Ishikawa (cell line): ENCODE results near the gene MBLAC2.

Experiments used
- CEBPB ChIP-seq: IDR thresholded peaks from 2 replicates; pipeline ENCODE4 v1.6.1; 2012
- CREB1 ChIP-seq: IDR thresholded peaks from 2 replicates; pipeline ENCODE4 v1.6.1; 2012; ENCODE audit warnings: low read depth
- EGR1 ChIP-seq: IDR thresholded peaks from 2 replicates; pipeline ENCODE4 v1.6.1; 2012
- EP300 ChIP-seq: IDR thresholded peaks from 2 replicates; pipeline ENCODE4 v1.6.1; 2012; ENCODE audit warnings: borderline replicate concordance
- FOXM1 ChIP-seq: IDR thresholded peaks from 2 replicates; pipeline ENCODE4 v1.6.1; 2012; ENCODE audit warnings: low read depth, borderline replicate concordance
- MAX ChIP-seq: IDR thresholded peaks from 2 replicates; pipeline ENCODE4 v1.6.1; 2012
- NFIC ChIP-seq: IDR thresholded peaks from 2 replicates; pipeline ENCODE4 v1.6.1; 2012
- RAD21 ChIP-seq: IDR thresholded peaks from 2 replicates; pipeline ENCODE4 v1.6.1; 2012; ENCODE audit warnings: low read depth
- TAF1 ChIP-seq: IDR thresholded peaks from 2 replicates; pipeline ENCODE4 v1.6.1; 2012; ENCODE audit warnings: low read depth, mild to moderate bottlenecking
- TCF12 ChIP-seq: IDR thresholded peaks from 2 replicates; pipeline ENCODE4 v1.6.1; 2012; ENCODE audit warnings: low read depth
- TEAD4 ChIP-seq: IDR thresholded peaks from 2 replicates; pipeline ENCODE4 v1.6.1; 2012
- YY1 ChIP-seq: IDR thresholded peaks from 2 replicates; pipeline ENCODE4 v1.6.1; 2012; ENCODE audit warnings: low read depth
- ZBTB7A ChIP-seq: IDR thresholded peaks from 2 replicates; pipeline ENCODE4 v1.6.1; 2012; ENCODE audit warnings: low read depth
- TF ChIP-seq, protein P1 (sequence below): IDR thresholded peaks from 2 replicates; pipeline ENCODE4 v1.6.1; 2012; ENCODE audit warnings: low read depth, mild to moderate bottlenecking
- TF ChIP-seq, protein P2 (sequence below): IDR thresholded peaks from 2 replicates; pipeline ENCODE4 v1.6.1; 2012

MBLAC2 gene

DNA sequence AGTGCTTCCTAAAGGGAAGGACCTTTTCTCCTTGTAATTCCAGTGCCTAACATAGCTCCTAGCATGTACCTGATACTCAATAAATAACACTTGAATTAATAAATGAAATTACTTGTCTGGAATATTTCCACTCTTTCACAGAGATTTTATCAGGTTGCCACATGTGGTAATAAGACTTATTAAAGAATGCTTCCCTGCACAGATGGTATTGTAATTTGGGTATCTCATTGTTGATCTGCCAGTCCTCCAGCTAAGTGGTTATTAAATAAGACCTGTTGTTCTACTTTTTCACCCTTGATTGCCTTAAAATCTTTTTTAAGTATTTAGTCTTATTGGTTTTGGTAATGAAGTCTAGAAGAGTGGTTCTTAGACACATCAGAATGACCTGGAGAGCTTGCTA is 36.9 kb downstream of the MBLAC2 start:
- TF ChIP-seq TCF12: no peak
- TF ChIP-seq CEBPB: no peak
- TF ChIP-seq EGR1: no peak
- TF ChIP-seq ZBTB7A: no peak
- no peak for TF ChIP-seq MAX
- TF ChIP-seq CREB1: no peak
- no peak for TF ChIP-seq YY1
- no peak for TF ChIP-seq RAD21
- no peak for TF ChIP-seq TEAD4
- TF ChIP-seq, protein P1, sequence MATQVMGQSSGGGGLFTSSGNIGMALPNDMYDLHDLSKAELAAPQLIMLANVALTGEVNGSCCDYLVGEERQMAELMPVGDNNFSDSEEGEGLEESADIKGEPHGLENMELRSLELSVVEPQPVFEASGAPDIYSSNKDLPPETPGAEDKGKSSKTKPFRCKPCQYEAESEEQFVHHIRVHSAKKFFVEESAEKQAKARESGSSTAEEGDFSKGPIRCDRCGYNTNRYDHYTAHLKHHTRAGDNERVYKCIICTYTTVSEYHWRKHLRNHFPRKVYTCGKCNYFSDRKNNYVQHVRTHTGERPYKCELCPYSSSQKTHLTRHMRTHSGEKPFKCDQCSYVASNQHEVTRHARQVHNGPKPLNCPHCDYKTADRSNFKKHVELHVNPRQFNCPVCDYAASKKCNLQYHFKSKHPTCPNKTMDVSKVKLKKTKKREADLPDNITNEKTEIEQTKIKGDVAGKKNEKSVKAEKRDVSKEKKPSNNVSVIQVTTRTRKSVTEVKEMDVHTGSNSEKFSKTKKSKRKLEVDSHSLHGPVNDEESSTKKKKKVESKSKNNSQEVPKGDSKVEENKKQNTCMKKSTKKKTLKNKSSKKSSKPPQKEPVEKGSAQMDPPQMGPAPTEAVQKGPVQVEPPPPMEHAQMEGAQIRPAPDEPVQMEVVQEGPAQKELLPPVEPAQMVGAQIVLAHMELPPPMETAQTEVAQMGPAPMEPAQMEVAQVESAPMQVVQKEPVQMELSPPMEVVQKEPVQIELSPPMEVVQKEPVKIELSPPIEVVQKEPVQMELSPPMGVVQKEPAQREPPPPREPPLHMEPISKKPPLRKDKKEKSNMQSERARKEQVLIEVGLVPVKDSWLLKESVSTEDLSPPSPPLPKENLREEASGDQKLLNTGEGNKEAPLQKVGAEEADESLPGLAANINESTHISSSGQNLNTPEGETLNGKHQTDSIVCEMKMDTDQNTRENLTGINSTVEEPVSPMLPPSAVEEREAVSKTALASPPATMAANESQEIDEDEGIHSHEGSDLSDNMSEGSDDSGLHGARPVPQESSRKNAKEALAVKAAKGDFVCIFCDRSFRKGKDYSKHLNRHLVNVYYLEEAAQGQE: no peak

GRCh38 chr5:90434116-90434714 is 40.4 kb downstream of the MBLAC2 start:
- TF ChIP-seq YY1: no peak
- peak; percentile 77 for TF ChIP-seq RAD21
- no peak for TF ChIP-seq CEBPB

DNA sequence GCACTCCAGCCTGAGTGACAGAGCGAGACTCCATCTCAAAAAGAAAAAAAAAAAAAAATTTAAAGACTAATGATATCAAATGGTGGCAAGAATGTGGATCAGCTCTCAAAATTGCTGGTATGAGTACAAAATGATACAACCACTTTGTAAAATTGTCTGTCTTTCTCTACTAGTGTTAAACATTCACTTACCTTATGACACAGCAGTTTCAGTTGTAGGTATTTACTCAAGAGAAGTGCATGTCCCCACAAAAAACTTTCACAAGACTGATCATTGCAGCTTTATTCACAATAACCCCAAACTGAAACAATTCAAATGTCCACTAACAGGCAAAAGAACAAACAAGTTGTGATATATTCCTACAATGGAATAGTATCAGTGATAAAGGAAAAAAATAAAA is 50.3 kb downstream of the MBLAC2 start:
- TF ChIP-seq, protein P1: no peak
- TF ChIP-seq, protein P2, sequence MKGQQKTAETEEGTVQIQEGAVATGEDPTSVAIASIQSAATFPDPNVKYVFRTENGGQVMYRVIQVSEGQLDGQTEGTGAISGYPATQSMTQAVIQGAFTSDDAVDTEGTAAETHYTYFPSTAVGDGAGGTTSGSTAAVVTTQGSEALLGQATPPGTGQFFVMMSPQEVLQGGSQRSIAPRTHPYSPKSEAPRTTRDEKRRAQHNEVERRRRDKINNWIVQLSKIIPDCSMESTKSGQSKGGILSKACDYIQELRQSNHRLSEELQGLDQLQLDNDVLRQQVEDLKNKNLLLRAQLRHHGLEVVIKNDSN: no peak
- TF ChIP-seq TCF12 (no peak), YY1 (no peak), NFIC (no peak), FOXM1 (no peak), TAF1 (no peak)

GRCh38 chr5:90421136-90421535 is 53.4 kb downstream of the MBLAC2 start:
- TF ChIP-seq MAX (no peak), RAD21 (peak; percentile 34)

- no peak for TF ChIP-seq CEBPB
- TF ChIP-seq CREB1: no peak
- TF ChIP-seq RAD21: no peak
These were observed 56.4 kb downstream of the MBLAC2 start for GRCh38 chr5:90418214-90418613.

- TF ChIP-seq RAD21 (no peak), CREB1 (no peak), TAF1 (no peak), FOXM1 (no peak), CEBPB (no peak), TCF12 (no peak), MAX (no peak), NFIC (no peak), TEAD4 (no peak), YY1 (no peak), EP300 (no peak), EGR1 (no peak)
- TF ChIP-seq, protein P2: no peak
- TF ChIP-seq, protein P1: no peak
These were observed 64.3 kb downstream of the MBLAC2 start for GRCh38 chr5:90410178-90410762.
